ENCODE data around the gene KIF5A.
"Not testable (repeated sequence)": the region's sequence is repeated elsewhere in the genome, so short reads cannot be mapped to it uniquely, and the experiment has no call there.

KIF5A gene

GRCh38 chr12:57585156-57585555, 35.3 kb downstream of the KIF5A start:
- DNase-seq = no peak

DNA sequence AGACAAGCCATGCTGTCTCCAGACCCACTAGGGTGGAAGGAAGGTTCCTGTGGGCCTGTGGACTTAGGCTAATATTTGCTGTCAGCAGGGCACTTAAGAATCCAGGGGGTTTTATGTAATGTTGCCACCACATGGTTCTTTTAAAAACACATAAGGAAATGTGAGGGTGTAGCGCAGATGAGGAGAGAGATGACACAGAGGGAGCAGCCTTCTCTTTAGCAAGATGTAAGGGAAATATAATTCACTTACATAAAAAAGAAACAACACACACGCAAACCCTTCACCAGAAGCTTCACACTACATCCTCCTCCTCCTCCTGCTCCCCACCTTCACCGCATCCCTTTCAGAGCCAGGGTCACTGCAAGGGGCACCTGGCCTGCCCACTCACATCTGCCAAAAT, 36.3 kb downstream of the KIF5A start:
- no peak for DNase-seq

GRCh38 chr12:57586832-57587429, 37.1 kb downstream of the KIF5A start:
- no peak for DNase-seq

DNA sequence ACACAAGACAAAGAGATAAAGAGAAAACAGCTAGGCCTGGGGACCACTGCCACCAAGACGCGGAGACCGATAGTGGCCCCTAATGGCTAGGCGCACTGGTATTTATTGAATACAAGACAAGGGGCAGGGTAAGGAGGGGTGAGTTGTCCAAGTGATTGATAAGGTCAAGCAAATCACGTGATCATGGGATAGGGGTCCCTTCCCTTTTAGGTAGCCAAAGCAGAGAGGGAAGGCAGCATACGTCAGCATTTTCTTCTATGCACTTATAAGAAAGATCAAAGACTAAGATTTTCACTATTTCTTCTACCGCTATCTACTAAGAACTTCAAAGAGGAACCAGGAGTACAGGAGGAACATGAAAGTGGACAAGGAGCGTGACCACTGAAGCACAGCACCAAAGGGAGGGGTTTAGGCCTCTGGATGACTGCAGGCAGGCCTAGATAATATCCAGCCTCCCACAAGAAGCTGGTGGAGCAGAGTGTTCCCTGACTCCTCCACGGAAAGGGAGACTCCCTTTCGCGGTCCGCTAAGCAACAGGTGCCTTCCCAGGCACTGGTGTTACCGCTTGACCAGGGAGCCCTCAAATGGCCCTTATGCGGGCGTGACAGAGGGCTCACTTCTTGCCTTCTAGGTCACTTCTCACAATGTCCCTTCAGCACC, 39.2 kb downstream of the KIF5A start:
- not testable (repeated sequence) for DNase-seq

- no peak for DNase-seq
Observed at GRCh38 chr12:57590479-57590863, 40.6 kb downstream of the KIF5A start.

- no peak for DNase-seq
Observed at GRCh38 chr12:57590864-57591781, 41.3 kb downstream of the KIF5A start, which contains the start of gene PIP4K2C. TSS of gene PIP4K2C (plus strand) at chr12:57591192. CDS start at chr12:57591290, 98 bp downstream.

- no peak for DNase-seq
Observed at GRCh38 chr12:57591782-57592325, 42.0 kb downstream of the KIF5A start.

DNA sequence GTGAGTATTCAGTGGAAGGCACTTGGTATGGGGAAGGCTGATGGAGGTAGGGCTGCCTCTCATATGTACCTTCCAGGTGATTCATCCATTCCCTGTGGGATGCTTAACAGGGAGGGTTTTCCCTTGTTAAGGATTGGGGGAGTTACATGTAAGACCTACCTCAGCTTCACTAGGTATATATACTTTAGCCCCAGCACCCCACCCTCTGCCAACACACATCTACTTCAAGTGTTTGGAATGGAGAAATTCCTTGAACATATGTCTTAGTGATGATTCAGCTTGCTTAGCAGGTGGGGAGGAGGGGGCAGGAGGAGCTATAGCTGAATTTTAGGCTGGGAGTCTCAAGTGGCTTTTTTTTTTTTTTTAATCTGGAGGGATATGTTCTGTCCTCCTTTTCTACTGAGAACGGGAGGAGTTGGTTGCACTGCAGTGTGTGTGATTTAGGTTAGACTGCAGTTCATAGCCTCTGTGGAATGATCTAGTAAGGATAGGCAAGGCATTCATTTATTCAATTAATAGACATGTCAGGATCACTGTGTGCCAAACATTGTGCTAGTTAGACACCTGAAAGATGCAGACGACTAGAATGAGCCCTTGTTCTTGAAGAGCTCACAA, 42.8 kb downstream of the KIF5A start:
- DNase-seq = peak; percentile 77

DNA sequence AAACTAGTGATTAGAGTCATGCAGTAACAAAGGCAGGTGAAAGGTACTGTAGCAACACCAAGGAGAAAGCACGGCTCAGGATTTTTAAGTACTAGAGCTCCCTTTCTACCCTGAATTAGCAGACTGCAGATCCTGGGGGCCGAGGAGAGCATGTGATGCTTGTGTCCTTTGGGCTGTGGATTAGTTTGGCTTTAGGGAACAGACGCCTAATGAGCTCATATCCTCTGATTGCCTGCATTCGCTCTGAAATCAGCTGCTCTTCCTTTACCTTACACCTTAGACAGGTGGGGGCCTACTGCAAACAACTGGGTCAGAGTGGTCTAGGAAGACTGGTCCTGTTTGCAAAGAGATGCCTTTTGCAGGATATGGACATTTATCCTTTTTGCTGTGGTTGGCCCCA, 43.3 kb downstream of the KIF5A start:
- DNase-seq = no peak

- no peak for DNase-seq
Observed at GRCh38 chr12:57600395-57600794, 50.6 kb downstream of the KIF5A start.

DNA sequence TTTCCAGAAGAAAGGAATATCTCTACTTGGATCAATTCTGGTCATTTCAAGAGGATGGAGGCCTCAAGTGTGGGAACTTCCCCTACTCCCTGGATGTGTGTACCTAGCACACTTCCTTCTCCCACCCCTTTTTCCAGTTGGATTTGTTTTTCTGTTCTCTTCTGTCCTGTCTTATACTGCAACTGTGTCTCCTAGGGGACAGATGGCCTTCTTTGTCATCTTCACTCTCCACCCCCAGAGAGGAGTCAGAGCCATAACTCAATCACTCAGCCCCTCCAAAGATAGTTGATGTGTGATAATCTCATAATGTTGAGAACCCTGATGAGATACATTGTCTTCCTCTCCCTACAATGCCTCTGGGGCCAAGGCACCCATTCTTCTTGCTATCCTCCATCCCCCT, 52.7 kb downstream of the KIF5A start:
- DNase-seq = no peak

DNA sequence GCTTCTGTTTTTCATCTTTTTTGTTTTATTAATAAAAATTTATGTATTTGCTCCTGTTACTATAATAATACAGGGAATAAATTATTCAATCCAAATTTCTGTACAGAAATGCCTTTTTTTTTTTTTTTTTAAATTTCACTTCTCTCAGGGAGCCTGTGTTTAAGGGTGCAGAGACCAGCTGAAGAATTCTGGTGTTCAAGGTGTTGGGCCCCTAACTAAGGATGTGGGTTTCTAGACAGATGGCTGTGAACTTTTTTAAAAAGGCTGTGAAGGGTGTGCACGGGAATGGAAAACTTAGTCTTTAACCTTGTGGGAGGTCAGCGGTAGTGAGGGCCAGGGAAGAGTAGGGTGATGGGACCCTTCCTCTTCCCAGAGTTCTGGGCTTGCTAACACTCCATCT, 53.5 kb downstream of the KIF5A start:
- no peak for DNase-seq

DNA sequence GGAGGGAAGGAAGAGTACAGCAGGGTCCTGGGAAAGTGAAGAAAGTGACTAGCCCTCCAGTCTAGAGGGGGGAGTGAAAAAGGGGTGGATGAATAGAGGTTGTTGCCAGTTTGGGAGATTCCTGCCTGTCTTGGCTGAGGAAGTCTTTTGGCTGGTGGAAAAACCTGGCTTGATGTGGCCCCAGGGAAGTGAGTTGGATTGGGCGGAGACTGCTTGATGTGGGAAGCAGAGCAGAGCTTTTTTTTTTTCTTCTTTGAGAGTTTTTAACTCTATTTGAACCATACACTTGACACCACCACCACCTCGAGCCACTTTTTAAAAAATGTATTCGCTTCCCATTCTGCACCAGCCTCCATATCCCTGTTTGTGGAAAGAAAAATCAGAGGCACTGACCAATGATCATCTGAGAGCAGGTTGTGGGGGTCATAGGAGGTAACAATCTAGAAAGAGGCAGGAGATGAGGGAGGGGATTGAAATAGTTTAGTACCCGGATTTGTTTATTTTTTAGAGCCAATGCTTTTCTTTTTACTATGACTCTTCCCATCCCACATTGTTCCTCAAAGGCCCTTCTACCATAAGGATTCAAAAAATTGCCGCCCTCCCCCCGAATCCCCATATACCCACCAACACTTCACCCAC, 54.1 kb downstream of the KIF5A start:
- DNase-seq = no peak

DNA sequence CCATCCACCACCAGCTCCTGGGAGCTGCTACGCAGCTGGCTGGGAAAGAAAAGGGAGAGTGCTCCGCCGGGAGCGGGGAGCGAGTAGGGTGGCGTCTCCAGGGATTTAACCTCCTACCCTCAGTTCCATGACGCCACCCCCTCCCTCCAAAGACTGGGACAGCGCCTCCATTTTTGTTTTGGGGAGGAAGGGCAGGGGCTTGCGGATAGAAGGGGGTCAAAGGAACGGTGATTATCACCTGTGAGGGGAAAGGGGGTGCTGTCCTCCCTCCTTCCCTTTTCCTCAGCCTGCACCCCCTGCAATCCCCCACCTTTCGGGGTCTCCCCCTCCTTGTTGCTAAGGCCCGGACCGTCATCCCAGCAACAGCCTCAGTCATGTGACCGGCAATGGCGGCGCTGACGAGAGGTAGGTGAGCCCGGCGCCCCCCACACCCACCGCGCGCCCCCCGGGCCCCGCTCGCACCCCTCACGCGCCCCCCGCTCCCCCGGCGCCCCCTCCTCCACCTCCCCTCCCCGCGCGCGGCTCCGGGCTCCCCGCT, 54.7 kb downstream of the KIF5A start, which contains the start of gene DTX3:
TSS of gene DTX3 (plus strand) at position 371 of the 538 bp plus-strand sequence. CDS start 1,694 bp downstream, outside the sequence.
- no peak for DNase-seq

GRCh38 chr12:57604992-57605810, 55.4 kb downstream of the KIF5A start:
- DNase-seq = no peak

DNA sequence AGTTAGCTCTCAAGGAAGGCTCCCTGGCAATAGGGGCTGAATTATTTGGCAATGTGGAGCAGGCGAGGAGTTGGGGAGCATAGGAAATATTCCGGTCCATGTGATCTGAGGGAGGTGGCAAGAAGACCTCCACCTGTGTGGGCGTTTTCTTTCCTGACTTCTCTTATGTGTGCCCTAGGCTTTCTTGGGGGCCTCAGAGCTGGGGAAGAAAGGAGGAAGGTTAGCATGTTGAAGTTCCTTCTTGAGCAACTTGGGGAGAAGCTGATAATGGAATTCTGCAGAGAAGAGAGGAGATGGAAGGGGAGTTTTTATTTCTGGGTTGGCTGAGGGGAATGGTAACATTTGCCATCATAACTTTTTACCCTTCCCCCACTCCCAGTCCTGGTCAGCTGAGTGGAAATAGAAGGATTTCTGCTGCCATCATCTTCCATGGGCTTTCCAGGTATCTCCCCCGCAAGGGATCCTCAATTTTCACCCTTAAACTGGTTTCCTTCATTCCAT, 56.0 kb downstream of the KIF5A start:
- no peak for DNase-seq

- no peak for DNase-seq
Observed at GRCh38 chr12:57606399-57606798, 56.6 kb downstream of the KIF5A start.

DNA sequence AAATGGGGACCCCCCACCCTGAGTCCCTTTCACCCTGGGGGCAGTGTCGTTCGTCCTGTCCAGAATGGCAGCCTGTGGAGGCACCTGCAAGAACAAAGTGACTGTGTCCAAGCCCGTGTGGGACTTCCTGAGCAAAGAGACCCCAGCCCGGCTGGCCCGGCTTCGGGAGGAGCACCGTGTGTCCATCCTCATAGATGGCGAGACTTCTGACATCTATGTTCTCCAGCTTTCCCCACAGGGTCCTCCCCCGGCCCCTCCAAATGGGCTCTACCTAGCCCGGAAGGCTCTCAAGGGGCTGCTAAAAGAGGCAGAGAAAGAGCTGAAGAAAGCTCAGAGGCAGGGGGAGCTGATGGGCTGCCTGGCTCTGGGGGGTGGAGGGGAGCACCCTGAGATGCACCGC, 57.0 kb downstream of the KIF5A start:
- no peak for DNase-seq

DNA sequence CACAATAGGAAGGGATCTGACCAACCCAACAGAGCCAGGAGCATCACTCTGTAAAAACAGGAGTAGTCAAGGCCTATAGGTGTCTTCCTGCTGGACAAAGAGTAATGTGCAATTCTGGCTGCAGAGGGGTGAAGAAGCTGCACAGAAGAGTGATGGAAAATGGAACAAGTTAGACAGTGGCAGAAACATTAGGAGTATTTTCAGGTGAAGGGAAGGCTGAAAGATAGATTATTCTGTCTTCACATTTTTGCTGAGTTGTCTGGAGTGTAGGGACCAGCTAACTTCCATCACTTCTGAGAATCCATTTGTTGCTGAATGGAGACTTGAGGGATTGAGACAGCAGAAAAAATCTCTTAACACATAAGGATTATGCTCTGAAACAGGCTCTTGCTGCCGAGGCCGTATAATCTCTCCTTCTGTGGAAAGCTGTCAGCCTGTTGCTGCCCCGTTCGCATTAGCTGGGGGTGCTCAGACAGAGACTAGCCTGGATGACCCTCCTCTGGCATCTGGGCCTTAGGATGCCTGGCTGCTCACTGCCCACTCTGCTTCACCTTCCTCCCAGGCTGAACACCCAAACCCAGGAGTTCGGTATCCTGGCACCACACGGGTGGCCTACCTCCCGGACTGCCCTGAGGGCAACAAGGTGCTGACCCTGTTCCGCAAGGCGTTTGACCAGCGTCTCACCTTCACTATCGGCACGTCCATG, 58.3 kb downstream of the KIF5A start:
- DNase-seq = no peak

- no peak for DNase-seq
Observed at GRCh38 chr12:57609101-57609780, 59.4 kb downstream of the KIF5A start.

Data from NCI-H524 treated with DMSO at 0.1 percent for 48 hours (cell line).